ENCODE results near the gene CCDC60.

GRCh38 chr12:119415714-119416113, 81.2 kb downstream of the CCDC60 start:
- no peak for TF ChIP-seq EZH2phosphoT487 (IDR thresholded peaks at IDR 0.05; ENCODE audit: low read length)
- TF ChIP-seq CTCF (IDR thresholded peaks at IDR 0.05; ENCODE audit: low read length), result no peak
- no peak for TF ChIP-seq EZH2 (optimal IDR thresholded peaks at IDR 0.05; ENCODE audit: low read depth, low read length)

Measured in MM.1S (cell line).